DMS 273 (cell line): ENCODE data around the gene DESI1.
"Not testable (repeated sequence)": the region's sequence is repeated elsewhere in the genome, so short reads cannot be mapped to it uniquely, and the experiment has no call there.

Experiments
- DNase-seq: peaks from one replicate; lab custom pipeline; 2025; ENCODE audit not compliant: unreplicated experiment; lab: John Stamatoyannopoulos, UW

DESI1 gene

GRCh38 chr22:41620589-41621098, at the start of gene DESI1:
TSS of gene DESI1 (minus strand) at chr22:41621043. CDS start at chr22:41620839, 204 bp downstream.
- peak; percentile 63 for DNase-seq

GRCh38 chr22:41668971-41669911, 48.4 kb upstream of the DESI1 start:
- no peak for DNase-seq

GRCh38 chr22:41664951-41665350, 44.1 kb upstream of the DESI1 start:
- peak; percentile 16 for DNase-seq

GRCh38 chr22:41664490-41664889, 43.6 kb upstream of the DESI1 start:
- DNase-seq = no peak

GRCh38 chr22:41663594-41663993, 42.8 kb upstream of the DESI1 start:
- DNase-seq = not testable (repeated sequence)

GRCh38 chr22:41661713-41662112, 40.9 kb upstream of the DESI1 start:
- no peak for DNase-seq

DNA sequence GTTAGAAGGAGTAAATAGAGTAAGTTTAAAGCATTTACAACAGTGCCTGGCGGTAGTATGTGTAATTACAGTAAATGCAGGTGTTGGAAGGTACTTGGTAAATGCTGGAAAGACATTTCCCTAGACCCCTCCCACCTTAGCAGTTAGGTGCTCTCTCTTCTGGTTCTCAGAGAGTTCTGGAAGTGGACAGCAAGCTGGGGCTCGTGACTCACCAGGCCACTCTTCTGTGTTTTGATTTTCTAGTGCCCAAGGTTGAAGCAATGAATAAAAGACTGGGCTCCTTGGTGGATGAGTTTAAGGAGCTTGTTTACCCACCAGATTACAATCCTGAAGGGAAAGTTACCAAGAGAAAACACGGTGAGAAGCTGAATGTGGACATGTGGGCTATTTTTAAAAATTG, 40.2 kb upstream of the DESI1 start:
- DNase-seq = no peak

GRCh38 chr22:41660416-41660815, 39.6 kb upstream of the DESI1 start:
- DNase-seq = peak; percentile 7

- DNase-seq = no peak
Observed at GRCh38 chr22:41659941-41660340, 39.1 kb upstream of the DESI1 start.

- DNase-seq = no peak
Observed at GRCh38 chr22:41658869-41659268, 38.0 kb upstream of the DESI1 start.

- DNase-seq = no peak
Observed at GRCh38 chr22:41657709-41658108, 36.9 kb upstream of the DESI1 start.

DNA sequence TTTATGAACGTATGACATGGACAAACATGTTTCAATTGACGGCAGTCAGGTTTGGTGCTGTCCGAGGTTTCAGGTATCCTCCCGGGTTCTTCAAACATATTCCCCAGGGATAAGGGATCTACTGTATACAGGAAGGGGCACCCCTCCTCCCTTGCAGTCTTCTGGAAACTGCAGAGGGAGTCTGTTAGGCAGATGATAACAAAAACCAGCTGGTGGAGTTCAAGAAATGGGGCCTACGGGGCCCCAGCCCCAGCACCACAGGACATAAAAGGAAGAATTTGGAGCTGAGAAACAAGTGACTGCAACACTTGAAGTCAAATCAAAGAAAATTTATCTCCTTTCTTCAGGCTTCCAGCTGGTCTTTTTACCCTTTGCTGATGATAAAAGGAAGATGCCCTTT, 35.7 kb upstream of the DESI1 start:
- no peak for DNase-seq

- DNase-seq = no peak
Observed at GRCh38 chr22:41654322-41654721, 33.5 kb upstream of the DESI1 start.

- no peak for DNase-seq
Observed at GRCh38 chr22:41650821-41651220, 30.0 kb upstream of the DESI1 start.

GRCh38 chr22:41650229-41650628, 29.4 kb upstream of the DESI1 start:
- no peak for DNase-seq

GRCh38 chr22:41648432-41648831, 27.6 kb upstream of the DESI1 start:
- DNase-seq = no peak

- DNase-seq = no peak
Observed at GRCh38 chr22:41647771-41648170, 26.9 kb upstream of the DESI1 start.

DNA sequence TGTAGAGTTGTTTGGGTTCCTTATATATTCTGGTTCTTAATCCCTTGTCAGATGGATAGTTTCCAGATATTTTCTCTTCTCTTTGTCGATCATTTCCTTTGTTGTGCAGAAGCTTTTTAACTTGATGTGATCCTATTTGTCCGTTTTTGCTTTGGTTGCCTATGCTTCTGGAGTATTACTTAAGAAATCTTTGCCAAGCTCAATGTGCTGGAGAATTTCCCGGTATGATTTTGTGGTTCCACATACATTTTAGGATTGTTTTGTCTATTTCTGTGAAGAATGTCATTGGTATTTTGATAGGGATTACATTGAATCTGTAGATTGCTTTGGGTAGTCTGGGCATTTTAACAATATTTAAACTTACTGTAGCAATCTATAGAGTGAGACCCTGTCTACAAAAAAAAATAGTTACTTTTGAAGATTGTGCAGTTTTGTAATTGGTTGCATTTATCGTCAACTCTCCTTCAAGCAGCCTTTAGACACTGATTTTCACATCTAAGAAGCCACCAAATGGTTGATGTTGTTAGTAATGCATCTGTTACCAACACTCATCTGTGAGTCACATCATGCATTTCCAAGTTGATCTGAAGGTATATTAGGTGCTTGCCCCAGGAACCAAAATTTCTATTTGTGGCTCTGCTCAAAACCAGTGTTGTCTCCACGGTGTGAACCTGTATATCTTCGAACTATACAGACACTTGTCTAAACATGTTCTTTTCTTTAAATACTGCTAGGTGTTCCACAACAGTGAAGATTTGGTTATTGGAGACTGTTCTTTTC, 21.7 kb upstream of the DESI1 start:
- no peak for DNase-seq

- no peak for DNase-seq
Observed at GRCh38 chr22:41641854-41642253, 21.0 kb upstream of the DESI1 start.

DNA sequence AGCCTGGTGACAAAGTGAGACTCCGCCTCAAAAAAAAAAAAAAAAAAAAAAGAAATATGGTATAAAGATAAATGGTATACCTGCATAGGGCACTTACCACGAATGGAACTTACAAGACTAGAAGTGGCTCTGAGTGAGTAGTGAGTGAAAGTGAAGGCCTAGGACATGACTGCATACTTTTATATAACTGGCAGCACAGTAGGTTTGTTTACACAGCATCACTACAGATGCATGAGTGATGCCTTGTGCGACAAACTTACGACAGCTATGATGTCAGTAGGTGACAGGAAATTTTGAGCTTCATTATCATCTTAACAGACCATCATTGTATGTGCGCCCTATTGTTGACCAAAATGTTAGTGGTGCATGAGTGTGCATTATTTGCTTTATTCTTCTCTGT, 17.9 kb upstream of the DESI1 start:
- DNase-seq = no peak

DNA sequence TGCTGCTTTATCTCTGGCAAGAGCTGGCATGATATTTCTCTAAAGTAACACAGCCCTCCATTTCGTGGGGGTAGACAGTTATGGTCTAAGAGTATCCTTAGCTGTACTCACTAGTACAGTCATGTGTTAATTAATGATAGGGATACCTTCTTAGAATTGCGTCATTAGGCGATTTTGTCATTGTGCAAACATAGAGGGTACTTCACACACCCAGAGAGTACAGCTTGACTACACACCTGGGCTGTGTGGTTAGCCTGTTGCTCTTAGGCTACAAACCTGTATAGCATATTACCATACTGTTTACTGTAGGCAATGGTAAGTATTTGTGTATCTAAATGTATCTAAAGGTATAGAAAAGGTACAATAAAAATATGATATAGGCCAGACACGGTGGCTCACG, 17.3 kb upstream of the DESI1 start:
- no peak for DNase-seq

DNA sequence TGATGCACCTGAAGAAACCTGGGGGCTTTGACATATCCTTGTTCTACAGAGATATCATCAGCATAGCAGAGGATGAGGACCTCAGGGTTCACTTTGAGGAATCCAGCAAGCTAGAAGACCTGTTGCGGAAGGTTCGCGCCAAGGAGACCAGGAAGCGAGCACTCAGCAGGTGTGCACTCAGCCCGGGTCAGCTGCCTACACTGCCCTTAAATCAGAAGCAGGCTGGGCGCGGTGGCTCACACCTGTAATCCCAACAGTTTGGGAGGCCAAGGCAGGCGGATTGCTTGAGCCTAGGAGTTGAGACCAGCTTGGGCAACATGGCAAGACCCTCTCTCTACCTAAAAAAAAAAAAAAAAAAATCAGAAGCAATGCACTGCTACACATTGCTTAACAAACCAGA, 16.8 kb upstream of the DESI1 start:
- not testable (repeated sequence) for DNase-seq
